HepG2 (cell line): ENCODE results near the gene GCSAM.

Experiments
- ATF3 ChIP-seq: sonication (generic); formaldehyde crosslinking; IDR thresholded peaks from 2 replicates; pipeline ENCODE4 v1.4.0; 2020; ENCODE audit warnings: missing genetic modification reagents
- CTCF ChIP-seq: sonication (generic); formaldehyde crosslinking; IDR thresholded peaks from 2 replicates; pipeline ENCODE4 v1.5.0; 2020; ENCODE audit warnings: mild to moderate bottlenecking, missing genetic modification reagents, moderate library complexity
- EZH2 ChIP-seq: conservative IDR thresholded peaks from 2 replicates; pipeline ENCODE4 v1.6.1; 2012; ENCODE audit warnings: mild to moderate bottlenecking, low read depth, low read length, moderate library complexity
- HIVEP1 ChIP-seq: sonication (generic); formaldehyde crosslinking; IDR thresholded peaks from 2 replicates; pipeline ENCODE4 v1.4.0; 2020; ENCODE audit warnings: mild to moderate bottlenecking, missing genetic modification reagents
- HOXA3 ChIP-seq: sonication (generic); formaldehyde crosslinking; IDR thresholded peaks from 2 replicates; pipeline ENCODE4 v1.5.0; 2020; ENCODE audit warnings: missing genetic modification reagents
- MYC ChIP-seq: sonication (generic); formaldehyde crosslinking; IDR thresholded peaks from 2 replicates; pipeline ENCODE4 v1.9.0; 2021; ENCODE audit warnings: missing genetic modification reagents, borderline replicate concordance
- POLR2A ChIP-seq, 2 experiments: IDR thresholded peaks; 2 replicates each; pipeline ENCODE4 v1.6.1; 2011; ENCODE audit warnings: low read depth in 2 of 2, low read length in 2 of 2, mild to moderate bottlenecking in 1 of 2, moderate library complexity in 1 of 2; ENCODE audit not compliant: insufficient read depth in 1 of 2
- POLR2AphosphoS2 ChIP-seq: IDR thresholded peaks from 2 replicates; pipeline ENCODE4 v1.6.1; 2011; ENCODE audit warnings: low read depth, low read length, improper control_type of control experiment
- SRY ChIP-seq: sonication (generic); formaldehyde crosslinking; IDR thresholded peaks from 2 replicates; pipeline ENCODE4 v1.8.0; 2022; ENCODE audit warnings: mild to moderate bottlenecking, missing genetic modification reagents
- TBP ChIP-seq: sonication (generic); formaldehyde crosslinking; IDR thresholded peaks from 2 replicates; pipeline ENCODE4 v1.5.0; 2020; ENCODE audit warnings: missing genetic modification reagents
- ZNF329 ChIP-seq: sonication (generic); formaldehyde crosslinking; IDR thresholded peaks from 2 replicates; pipeline ENCODE4 v1.9.0; 2021; ENCODE audit warnings: low read depth, mild to moderate bottlenecking, missing genetic modification reagents
- ZNF747 ChIP-seq: sonication (generic); formaldehyde crosslinking; IDR thresholded peaks from 2 replicates; pipeline ENCODE4 v1.8.1; 2023; ENCODE audit warnings: missing genetic modification reagents, mild to moderate bottlenecking, borderline replicate concordance

GRCh38 chr3:112143251-112143650, 10.2 kb upstream of the GCSAM start:
- no peak for TF ChIP-seq ZNF329 (CRISPR knock-in tag)
- TF ChIP-seq HOXA3 (CRISPR knock-in tag) = no peak
- no peak for TF ChIP-seq EZH2
- TF ChIP-seq POLR2A (IDR thresholded peaks at IDR 0.05; ENCODE audit: insufficient read depth in 1 of 2, low read depth in 2 of 2, low read length in 2 of 2) = no peak
- no peak for TF ChIP-seq TBP (CRISPR knock-in tag)
- no peak for TF ChIP-seq MYC
- TF ChIP-seq POLR2AphosphoS2 = no peak
- no peak for TF ChIP-seq HIVEP1 (CRISPR knock-in tag)
- TF ChIP-seq CTCF = no peak
- no peak for TF ChIP-seq SRY (CRISPR knock-in tag)
- TF ChIP-seq ATF3 (CRISPR knock-in tag) = no peak
- no peak for TF ChIP-seq ZNF747
